Measurements from ENCODE around the gene PSMD3. TPM values are rescaled to one million over a fixed set of nuclear protein-coding genes. Genes with fewer than 3 reads are reported as not detected.
"Not testable (repeated sequence)": the region's sequence is repeated elsewhere in the genome, so short reads cannot be mapped to it uniquely, and the experiment has no call there.

Gene PSMD3
- total RNA-seq (2014; rRNA removed; shearing (Covaris generic)) = 229 and 262 TPM in 2 replicates

DNA sequence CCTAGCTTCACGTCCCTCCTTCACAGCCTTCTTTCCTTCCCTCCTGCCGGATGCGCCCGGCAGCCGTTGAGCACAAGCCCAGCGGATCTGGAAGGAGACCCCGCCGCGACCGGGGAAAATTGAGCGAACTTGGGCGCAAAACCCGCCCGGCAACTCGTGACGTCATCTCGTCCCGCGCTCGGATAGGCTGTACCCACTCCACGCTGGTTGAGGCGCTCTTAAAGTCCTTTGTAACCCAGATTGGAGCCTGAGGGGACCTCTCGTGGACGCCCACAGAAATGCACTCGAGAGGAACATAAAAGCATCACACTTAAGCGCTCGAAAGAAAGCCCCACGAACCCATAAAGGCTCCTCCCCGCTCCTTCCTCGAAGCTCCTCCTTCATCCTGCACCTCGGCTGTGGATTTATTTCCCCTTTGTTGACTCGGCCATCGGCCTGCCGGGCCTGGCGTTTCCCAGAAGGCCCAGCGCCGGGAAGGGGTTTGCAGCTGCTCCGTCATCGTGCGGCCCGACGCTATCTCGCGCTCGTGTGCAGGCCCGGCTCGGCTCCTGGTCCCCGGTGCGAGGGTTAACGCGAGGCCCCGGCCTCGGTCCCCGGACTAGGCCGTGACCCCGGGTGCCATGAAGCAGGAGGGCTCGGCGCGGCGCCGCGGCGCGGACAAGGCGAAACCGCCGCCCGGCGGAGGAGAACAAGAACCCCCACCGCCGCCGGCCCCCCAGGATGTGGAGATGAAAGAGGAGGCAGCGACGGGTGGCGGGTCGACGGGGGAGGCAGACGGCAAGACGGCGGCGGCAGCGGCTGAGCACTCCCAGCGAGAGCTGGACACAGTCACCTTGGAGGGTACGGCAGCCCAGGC is at the start of gene PSMD3:
PSMD3 (plus strand) TSS at position 457 of the 856 bp plus-strand sequence; CDS start at position 621, 164 bp downstream.
- peak; percentile 100 for DNase-seq (ENCODE audit: low spot score)

DNA sequence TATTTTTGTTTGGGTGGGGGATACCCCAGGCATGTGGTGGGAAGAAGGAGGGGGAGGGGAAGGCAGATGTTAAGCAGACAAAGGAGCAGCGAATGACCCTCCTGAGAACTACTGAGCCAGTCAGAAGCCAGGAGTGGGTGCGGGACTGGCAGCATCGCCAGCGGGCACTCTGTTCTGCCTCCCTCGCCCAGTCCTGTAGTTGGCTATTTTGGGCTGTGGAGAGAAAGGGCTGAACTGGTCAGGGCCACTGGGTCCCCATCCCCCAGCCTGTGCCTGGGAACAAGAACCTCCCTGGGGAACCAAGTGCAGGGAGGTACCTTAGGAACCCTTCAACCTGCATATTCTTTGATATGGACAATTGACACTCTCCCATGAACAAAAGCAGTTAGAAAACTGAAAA is 46.7 kb upstream of the PSMD3 start:
- DNase-seq (ENCODE audit: low spot score) = no peak

DNA sequence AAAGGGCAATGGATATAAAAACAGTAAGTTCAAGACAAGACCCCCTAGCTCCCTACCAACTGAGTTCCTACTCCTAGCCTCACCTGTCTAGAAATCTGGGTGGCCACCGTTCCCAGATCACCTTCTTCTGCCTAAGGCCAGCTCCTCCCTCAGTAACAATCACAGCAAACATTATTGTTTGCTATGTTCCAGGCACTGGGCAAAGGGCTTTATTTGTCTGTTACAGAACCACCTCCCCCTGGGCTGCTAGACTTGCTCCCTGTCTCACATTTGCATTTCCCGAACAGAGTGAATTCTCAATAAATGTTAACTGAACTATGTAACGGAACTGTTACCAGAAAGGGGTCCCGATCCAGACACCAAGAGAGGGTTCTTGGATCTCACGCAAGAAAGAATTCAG is 46.3 kb upstream of the PSMD3 start:
- no peak for DNase-seq (ENCODE audit: low spot score)

DNA sequence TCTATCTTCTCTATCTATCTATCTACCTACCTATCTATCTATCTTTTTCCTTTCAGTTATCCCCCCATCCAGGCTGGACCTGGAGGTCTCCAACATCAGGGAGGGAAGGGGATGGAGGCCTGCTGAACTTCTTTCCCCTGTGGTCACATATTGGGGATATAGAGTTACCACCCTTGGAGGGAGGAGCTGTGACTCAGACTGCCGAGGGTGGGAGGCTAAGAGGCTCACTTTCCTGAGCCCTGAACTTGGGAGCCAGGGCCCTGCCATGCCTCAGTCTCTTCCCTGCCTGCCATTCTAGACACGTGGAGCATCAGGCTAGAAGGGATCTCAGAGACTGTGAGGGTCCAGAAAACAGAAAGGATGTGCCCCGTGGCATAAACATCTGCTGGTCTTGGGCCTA is 44.7 kb upstream of the PSMD3 start:
- no peak for DNase-seq (ENCODE audit: low spot score)

DNA sequence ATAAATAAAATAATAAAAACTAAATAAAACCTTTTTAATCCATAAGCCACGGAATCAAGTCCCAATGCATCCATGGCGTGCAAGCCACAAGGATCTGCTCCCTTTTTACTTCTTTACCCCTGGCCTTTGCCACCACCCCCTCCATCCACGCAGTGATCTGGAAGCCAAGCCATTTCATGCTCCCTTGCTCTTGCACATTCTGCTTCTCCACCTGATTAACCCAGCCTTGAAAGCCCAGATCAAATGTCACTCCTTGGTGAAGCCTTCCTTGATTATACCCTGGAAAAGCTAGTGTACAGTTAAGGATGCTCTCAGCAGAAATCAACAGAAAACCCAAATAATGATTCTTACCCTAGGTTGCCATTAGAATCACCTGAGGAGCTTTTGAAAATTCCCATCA is 43.2 kb upstream of the PSMD3 start:
- no peak for DNase-seq (ENCODE audit: low spot score)

DNA sequence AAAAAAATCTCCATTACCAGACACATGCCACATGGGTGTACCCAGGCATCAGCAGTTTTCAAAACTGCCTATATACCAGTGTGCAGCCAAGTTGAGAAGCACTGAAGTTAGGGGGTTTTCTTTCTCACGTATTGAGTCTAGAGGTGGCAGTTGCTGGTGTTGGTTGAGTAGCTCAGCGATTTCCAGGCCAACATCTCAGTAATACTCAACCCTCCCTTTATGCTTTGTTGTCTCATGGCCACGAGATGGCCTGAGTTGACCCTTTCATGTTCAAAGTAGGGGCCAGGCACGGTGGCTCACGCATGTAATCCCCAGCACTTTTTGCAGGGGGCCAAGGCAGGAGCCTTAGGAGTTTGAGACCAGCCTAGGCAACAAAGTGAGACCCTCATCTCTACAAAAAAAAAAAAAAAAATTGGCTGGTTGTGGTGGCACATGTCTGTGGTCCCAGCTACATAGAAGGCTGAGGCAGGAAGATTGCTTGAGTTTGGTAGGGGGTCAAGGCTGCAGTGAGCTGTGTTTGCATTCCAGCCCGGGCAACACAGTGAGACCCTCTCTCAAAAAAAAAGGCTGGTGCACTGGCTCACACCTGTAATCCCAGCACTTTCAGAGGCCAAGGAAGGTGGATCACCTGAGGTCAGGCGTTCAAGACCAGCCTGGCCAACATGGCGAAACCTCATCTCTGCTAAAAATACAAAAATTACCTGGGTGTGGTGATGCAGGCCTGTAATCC is 42.3 kb upstream of the PSMD3 start:
- no peak for DNase-seq (ENCODE audit: low spot score)

DNA sequence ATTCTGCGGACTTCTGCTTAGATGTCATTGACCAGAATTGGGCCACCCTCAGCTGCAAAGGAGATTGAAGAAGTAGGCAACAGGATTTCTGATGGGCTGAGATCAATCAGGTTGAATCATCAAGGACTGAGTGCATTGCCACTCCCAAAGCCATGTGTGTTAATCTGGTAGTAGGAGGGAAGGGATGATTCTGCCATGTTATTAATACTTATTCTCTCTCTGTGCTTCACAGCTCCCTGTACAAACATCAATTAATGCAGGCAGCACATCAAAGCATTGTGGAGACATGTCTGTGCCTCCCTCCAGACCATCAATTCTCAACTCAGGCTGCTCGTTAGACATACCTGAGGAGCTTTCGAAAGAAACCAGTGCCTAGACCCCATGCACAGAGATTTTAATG is 41.5 kb upstream of the PSMD3 start:
- no peak for DNase-seq (ENCODE audit: low spot score)

DNA sequence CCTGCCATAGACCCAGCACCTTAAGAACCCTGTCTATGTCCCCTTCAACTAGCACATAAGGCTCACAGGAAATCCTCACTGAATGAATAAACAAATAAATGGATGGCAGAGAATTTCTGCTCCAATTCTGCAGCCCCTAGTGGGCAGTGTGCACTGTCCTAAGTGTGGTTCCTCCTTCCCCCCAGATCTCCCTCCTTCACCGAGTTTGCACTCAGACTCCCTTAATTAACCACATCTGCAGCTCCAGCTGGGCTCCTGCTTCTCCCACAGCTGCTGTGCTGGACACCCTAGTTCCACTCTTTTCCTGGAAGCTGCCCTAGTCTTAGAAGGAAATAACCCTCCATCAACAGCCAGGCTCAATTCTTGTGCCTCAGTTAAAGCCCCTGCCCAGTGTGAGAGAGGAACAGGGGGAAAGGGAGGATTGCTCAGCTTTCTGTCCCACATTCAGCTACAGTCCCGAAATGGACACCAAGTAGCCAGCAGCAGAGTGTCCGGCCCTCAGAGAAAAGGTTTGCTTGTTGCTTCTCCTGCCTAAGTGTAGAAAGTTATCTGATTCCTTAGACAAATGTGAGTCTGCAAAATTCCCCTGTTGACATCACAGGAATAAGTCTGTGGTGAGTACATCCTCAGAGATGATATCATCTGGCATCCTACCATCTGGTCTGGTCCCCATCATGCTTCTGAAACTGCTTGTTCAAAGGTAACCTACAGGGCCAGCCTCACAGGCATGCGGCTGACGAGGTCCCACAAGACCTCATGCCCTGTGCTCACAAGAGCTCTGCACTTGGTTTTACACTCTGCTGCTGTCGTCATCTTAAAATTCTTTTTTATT is 40.8 kb upstream of the PSMD3 start:
- peak; percentile 94 for DNase-seq (ENCODE audit: low spot score)

DNA sequence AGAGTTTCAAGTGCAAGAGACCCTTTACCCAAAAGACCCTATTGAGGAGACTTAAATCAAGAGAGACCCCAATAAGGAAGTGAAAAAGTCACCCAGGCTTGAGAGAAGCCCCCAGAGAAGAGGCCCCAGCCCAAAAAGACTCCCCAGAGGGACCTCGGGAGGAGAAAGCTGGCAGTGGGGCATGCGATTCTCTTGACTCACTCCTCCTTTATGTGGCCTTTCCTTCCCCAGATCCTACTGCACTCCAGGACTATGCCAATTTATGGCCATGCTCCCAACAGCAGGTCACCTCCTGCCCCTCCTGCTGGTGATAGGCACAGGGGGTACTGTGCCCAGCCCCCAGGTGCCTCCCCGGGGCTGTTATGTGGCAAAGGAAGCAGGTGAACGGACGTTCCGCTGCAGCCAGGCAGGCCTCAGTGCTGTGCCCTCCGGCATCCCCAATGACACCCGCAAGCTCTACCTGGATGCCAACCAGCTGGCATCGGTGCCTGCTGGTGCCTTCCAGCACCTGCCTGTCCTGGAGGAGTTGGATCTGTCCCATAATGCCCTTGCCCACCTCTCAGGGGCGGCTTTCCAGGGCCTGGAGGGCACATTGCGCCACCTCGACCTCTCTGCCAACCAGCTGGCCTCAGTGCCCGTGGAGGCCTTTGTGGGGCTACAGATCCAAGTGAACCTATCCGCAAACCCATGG is 36.8 kb upstream of the PSMD3 start:
- DNase-seq (ENCODE audit: low spot score) = no peak

DNA sequence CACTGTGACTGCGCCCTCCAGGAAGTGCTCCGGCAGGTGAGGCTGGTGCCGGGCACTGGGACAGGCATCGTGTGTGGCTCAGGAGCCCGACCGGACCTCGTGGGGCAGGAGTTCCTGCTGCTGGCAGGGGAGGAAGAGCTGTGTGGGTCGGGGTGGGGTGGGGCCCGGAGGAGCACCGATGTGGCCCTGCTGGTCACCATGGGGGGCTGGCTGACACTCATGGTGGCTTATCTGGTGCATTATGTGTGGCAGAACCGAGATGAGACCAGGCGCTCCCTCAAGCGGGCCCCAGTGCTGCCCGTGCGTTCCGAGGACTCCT is 36.3 kb upstream of the PSMD3 start:
- no peak for DNase-seq (ENCODE audit: low spot score)

DNA sequence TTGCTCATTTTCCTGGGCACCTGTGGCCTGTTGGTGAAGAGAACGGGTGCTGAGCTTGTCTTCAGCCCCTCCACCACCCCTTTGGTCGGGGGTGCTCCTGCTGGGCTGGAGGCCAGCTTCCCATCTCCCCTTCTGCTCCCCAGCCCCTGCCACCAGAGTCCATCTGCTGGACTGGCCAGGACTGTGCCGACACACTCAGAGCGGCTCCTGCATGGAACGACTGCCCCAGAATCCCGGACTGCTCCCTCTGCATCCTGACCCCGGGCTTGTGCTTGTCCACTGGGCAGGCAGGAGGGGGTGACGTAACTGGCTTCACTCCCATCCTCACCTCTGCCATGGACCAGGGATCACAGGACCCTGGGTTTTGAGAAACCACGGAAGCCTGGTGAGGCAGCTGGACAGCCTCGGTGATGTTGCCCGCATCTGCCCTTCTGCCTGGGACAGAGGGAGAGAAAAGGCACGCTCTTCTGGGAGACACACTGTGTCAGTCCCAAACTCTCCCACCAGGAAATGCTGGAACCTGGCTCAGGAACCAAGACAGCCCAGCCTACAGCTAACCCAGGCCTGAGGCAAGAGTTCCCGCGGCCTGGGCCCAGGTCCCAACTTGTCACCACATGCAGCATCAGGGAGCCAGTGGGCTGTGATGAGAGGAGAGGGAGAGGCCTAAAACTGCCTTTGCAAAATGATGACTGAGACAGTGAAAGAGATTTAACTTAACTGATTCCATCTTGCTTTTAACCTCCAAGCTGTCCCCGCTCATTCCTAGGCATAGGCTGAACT is 33.9 kb upstream of the PSMD3 start:
- no peak for DNase-seq (ENCODE audit: low spot score)

DNA sequence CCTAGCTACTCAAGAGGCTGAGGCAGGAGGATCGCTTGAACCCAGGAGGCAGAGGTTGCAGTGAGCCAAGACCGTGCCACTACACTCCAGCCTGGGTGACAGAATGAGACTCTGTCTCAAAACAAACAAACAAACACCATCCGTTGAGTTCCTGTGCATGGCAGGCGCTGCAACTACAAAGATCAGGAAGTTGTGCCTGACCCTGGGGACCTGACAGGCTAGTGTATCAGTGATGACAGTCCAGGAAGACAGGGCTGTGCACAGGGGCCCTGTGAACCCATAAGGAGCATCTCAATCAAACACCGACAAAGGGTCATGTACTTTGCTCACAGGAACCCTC is 32.1 kb upstream of the PSMD3 start:
- not testable (repeated sequence) for DNase-seq (ENCODE audit: low spot score)

DNA sequence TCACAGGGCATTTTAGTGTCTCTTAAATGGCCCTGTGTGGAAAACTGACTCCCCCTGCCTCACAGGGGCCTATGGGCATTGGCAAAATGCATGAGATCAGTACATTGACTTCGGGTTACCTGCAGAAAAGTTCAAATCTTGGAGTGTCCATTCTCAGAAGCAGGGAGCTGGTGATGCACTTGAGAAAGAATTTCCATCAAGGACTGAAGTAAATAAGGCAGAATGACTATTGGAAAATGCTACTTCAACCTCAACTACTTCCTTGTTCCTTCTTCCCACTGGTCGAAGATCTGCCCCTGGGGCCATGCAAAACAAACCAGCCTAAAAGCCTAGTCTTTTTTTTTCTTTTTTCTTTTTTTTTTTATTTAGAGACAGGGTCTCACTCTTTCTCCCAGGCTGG is 31.6 kb upstream of the PSMD3 start:
- DNase-seq (ENCODE audit: low spot score) = no peak

DNA sequence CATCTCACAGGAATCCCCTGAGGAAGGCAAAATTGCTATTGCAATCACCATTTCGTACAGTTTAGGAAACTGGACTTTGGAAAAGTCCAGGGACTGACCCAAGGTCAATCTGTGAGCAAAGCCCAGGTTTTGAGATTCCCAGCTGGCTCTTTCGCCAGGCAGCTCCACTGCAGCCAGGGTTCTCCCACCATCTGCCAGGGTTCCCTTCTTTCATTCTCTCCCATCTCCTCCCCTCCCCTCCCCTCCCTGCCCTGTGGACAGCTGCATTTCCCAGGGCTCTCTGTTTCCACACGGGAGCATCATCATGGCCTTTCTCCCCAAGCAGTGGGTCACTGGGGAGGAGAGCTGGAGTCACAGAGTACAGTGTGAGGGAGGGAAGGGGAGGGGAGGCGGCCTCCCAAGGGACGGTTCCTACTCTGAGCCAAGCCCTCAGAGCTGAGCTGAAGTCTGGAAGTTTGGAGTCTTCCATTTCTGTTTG is 29.7 kb upstream of the PSMD3 start:
- no peak for DNase-seq (ENCODE audit: low spot score)

DNA sequence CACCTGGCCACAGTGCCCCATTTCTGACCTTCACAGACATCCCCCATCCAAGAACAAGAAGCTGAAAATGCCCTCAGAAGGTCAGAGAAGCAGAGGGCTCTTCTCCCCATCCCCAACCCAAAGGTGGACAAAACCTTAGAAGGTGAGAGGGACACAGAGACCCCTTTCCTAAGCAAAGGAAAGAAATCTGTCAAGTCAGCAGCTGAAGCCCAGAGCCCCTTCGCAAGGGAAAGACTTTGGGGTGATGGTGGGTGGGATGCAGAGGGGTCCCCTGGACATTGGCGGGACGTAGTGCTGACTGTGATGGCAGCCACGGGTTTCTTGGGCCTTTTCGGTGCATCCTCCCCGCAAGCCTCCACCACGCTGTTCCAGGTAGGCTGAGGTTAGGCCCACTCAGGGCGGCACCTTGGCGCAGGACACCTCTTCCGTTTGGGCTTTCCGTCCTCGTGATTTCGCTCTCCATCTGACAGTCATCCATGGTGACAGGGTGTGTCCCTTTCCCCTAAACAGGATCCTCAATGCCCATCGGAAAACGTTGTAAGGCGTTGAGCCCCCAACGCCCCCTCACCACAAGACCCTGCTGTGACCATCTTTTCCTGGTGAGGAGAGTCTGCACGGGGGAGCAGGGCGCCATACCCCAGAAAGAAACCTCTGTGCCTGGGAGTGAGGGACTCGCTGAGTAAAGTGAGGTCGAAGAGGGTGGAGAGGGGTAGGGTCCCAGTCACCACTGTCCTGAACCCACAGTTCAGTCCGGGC is 28.5 kb upstream of the PSMD3 start:
- DNase-seq (ENCODE audit: low spot score) = no peak

DNA sequence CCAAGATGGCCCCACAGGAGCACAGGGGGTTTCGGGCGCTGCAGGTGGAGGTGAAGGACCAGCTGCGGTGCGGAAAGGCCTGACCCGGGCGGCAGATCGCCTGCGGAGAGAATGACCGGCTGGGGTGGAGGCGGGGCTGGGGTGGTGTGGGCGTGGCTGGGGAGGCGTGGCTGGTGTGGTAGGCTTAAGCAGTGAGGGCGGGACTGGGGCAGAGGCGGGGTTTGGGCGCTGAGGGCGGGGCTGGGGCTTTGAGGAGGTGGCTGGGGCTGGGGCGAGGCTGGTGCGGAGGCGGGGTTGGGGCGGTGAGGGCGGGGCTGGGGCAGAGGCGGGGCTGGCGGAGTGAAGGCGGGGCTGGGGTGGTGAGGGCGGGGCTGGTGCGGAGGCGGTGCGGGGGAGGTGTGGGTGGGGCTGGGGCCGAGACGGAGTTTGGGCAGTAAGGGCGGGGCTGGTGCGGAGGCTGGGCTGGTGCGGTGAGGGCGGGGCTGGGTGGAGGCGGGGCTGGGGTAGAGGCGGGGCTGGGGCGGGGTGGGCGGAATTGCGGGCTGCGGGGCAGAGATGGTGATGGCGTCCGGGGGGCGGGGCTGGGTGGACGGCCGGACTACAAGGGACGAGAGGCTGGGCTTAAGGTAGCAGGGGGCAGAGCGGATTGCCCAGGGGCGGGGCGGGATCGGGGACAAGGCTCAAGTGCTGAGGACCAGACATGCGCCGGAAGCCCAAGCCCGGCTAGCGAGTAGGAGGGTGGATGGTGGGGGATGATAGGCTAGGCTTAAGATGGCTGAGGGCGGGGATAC is 27.7 kb upstream of the PSMD3 start:
- peak; percentile 95 for DNase-seq (ENCODE audit: low spot score)

DNA sequence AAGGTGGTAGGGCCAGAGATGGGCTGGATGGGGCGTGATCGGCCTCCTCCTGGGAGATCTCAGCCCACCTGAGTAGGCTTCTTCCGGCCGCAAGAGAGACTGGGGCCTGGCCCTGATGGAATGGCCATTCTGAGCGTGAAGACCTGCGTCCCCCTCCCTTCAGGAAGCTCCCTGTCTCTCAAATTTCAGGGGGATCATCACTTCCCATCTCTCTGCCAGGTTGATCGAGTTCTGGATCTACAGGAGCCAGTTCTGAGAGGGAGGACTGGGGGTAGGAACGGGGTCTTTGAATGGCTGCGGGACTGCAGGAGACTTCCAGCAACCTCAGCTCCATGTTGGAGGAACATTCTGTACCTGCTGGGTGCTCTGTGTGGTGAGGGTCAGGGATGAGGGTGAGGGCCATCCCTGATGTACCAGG is 27.1 kb upstream of the PSMD3 start:
- no peak for DNase-seq (ENCODE audit: low spot score)

DNA sequence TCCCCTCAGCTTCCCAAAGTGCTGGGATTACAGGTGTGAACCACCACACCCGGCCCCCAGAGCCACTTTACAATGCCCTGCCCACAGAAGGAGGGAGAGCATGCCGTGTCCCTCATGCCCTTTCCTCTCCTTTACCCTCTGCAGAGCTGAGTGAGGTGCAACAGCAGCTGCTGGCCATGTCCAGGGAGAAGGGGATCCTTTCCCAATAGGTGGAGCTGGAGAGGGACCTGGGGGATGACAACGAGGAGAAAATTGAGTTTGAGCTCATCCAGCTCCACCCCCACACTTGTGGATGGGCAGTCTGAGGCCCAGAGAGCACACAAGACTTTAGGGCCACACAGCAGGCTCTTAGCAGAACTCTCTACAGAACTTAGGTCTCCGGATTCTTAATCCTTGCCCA is 25.7 kb upstream of the PSMD3 start:
- DNase-seq (ENCODE audit: low spot score) = no peak

DNA sequence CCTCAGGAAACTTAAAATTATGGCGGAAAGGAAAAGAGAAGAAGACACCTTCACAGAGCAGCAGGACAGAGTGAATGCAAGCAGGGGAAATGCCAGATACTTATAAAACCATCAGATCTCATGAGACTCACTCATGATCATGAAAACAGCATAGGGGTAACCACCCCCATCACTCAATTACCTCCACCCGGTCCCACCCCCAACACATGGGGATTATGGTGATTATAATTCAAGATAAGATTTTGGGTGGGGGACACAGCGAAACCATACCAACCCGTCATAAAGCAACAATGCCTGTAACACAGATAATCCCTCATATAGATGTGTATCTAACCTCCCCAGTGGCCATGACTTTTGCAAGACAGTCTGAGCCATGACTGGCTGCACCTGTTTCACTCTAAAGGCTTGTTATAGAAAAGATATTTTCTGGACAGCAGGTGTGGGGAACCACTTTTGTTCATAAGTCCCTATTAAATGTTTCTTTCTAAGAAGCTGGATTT is 24.8 kb upstream of the PSMD3 start:
- DNase-seq (ENCODE audit: low spot score) = no peak
